Stimulated activated CD4-positive, alpha-beta T cell treated with anti-CD3 and anti-CD28 coated beads, Interleukin-15, amount 100 ng/mL, for 48 hours (primary cell): ENCODE measurements around the gene UBXN6.

ENCODE experiments used
- DNase-seq, 2 donors: peaks; one replicate each; pipeline ENCODE4 v3.0.0-alpha.2; 2020; ENCODE audit warnings: low read depth in 2 of 2

UBXN6 gene

GRCh38 chr19:4493104-4493928 is 35.7 kb upstream of the UBXN6 start:
- DNase-seq = no peak

DNA sequence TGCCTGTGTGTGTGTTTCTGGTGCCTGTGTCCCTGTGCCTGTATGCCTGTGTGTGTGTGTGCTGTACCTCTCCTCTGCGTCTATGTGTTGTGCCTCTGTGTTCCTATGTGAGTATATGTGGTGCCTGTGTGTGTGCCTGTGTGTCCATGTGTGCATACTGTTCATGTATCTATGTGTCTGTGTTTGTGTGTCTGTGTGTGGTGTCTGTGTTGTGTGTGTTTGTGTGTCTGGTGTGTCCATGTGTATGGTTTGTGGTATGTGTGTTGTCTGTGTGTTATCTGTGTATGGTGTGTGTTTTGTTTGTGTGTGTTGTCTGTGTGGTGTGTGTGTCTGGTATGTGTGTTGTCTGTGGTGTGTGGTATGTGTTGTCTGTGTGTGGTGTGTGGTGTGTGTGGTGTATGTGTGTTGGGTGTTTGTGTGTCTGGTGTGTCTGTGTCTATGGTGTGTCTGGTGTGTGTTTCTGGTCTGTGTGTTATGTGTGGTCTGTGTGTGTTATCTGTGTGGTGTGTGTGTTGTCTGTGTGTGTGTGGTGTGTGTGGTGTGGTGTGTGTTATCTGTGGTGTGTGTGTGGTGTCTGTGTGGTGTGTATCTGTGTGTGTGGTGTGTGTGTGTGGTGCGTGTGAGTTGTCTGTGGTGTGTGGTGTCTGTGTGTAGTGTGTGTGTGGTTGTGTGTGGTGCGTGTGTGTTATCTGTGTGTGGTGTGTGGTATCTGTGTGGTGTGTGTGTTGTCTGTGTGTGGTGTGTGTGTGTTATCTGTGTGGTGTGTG is 34.9 kb upstream of the UBXN6 start:
- DNase-seq = no peak

GRCh38 chr19:4491446-4491845 is 33.9 kb upstream of the UBXN6 start:
- no peak for DNase-seq

- DNase-seq = no peak
Measured at GRCh38 chr19:4488496-4488895, 30.9 kb upstream of the UBXN6 start.

DNA sequence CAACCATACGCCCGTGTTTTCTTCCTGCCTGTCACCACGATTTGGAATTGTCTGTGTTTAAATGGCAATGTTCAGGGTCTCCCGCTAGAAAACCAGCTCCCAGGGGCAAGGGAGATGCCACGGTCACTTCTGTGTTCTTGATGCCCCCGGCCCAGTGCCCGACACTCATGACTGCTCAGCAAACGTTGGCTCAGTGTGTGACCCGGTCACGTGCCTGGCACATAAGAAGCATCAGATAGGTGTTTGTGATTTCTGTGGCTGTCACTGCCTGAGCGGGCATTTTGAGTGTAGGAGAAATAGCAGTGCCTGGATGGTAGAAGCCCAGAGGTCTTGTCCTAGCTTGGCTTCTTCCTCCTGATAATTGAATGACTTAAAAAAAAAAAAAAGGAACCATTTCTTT is 30.0 kb upstream of the UBXN6 start:
- DNase-seq = no peak

DNA sequence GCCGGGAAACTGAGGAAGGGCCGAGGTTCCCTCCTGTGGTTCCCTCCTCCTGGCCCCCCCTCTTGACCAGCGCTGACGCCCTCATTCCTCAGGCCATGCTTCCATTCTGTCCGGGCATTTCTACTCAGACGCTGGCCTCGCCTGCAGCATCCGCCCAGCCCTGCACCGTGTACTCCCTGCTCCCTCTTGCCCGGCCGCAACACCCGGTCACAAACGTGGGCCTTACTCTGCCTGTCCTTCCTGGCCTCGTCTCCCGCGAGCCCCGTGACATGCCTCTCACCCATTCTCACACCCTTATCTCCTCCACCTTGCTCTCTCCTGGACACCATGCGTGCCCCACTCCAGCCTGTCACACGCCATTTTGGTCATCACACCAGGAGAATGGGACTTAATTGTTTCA is 25.8 kb upstream of the UBXN6 start:
- no peak for DNase-seq

DNA sequence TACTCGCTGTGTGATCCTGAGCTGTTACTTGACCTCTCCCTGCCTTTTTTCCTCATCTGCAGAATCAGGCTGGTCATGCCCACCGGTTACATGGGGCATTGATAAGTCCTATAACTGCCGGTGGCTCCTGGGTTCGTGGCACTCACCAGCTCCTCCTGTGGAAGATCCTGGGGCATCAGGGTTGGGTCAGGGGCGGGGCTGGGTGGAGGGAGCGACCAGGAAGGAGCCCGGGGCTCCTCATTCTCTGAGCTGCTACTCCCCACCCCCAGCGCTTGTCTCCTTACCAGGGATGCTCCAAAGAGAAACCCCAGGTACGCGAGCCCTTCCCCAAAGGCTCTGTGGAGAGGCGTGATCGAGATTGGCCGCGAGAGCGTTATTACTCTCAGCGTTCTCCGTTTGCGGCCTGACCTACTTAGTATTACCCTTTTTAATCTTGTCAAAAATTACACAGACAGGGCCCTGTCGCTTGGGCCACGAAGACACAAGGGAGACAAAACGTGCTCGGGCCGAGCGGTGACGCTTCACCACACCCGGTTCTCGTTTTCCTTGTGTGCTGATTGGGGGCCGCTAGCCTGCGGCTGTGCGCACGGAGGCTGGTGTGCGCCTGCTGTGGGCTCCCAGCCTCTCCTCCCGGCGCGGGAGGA is 25.2 kb upstream of the UBXN6 start:
- no peak for DNase-seq

DNA sequence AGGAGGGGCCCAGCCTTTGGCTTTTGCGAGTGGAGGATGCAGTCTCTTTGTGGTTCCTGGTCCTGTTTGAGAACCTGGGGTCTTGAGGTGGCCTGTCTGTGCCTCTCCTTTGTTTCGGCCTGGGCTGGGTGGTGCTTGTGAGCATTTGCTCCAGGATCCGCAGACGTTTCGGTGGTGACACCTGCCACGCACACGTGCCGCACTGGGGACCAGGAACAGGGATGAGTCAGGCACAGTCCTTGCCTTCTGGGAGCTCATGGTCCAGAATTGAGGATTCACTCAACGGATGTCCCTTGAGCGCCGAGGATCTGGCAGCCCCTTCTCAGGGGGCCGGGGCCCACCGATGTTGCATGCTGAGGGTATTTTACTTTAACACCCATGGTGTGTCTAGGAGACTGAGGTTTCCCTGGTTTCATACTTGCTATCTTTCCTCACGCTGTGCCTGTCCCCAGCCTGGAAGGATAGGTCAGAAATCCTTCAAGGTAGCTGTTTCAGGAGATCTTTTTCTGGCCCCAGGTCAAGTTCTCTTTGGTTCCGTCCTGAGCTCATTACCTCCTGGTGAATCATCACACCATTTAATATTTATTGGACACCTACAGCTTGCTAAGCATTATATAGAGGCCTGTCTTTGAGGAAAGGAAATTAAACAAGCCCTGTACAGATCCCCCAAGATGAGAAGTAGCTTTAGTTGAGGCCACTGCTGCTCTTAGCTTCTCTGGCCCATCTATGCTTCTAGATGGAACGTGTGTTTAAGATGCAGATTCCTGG is 19.6 kb upstream of the UBXN6 start:
- DNase-seq = no peak

DNA sequence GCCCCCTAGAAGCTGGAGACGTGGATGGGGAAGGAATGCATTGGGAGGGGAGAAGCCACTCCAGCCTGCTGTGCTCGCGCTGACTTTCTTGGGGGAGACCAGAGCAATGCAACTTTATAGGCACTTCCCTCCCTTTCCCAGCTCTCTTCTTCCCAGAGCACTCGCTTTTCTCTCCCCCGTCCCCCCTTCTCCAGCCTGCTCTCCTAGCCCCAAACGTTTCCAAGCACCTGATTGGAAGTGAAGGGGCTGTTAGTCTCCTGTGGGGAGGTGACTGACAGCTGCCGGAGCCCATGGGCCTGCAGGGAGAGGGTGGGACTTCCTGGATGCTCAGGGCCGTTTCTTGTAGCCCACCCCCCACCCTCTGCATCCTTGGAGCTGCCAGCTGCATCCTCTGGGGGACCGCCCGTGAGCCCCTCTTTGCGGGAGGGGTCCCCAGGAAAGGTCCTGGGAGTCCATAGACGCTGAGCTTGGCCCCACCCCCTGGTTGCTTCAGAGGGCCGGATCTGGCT is 17.0 kb upstream of the UBXN6 start:
- DNase-seq = no peak

DNA sequence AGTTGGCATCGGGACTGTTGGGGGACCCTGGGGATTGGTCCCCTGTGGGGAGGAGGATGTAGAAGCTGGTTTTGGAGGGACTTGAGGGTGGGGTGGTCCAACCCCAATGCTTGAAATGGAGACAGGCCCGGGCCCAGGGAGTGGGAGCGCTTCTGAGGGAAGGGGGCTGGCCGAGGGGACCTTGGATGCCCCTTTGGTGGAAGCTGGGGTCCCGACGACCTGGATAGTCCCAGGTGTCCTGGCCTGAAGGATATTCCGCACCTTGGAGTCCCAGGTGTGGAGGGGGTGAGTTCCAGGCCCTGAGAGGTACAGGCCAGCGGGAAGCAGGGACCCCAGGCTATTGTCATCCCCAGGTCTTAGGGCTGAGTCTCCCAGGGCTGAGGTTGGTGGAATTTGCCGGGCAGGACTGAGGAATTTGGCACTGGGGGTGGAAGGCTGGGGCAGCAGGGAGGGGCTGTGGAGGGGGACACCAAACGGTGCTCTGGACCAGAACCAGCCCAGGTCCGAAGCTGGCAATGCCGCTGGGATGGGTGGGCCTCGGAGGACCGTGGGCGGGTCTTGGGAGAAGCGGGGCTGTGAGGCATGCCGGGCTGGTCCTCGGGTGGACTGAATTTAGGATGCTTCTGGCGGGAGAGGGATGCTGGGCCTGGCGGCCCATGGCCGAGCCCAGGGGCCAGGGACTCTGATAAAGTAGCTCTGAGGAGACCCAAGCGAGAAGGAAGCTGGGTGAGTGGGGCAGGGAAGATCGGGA is 16.3 kb upstream of the UBXN6 start:
- DNase-seq = no peak

DNA sequence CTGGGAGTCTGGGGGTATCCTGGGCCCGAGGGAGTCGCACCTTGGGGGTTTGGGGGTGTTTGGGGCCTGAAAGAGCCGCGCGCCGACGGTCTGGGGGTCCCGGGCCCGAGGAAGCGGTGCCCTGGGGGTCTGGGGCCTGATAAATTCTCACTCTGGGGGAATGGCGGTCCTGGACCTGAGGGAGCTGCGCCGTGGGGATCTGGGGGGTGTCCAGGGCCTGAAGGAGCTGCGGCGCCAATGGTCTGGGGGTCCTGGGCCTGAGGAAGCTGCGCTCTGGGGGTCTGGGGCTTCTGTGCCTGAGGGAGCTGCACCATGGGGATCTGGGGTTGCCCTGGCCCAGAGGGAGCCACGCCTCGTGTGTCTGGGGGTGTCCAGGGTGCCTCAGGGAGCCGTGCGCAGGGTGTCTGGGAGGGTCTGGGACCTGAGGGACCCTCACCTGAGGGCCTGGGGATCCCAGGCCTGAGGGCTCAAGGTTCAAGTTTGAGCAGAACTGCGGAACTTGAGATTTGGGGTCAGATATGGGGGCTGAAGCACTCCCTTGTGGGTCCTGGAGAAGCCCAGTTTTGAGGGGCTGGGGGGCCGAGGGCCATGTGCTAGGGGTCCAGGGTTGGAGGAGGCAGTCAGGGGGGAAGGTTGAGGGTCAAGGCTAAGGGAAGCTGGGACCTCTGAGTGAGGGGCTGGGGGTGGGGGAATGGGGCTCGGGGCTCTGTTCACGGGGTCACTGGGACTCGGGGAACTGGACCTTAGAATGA is 15.6 kb upstream of the UBXN6 start:
- DNase-seq = no peak

GRCh38 chr19:4472174-4472974 is 14.8 kb upstream of the UBXN6 start, which contains the start of gene HDGFL2:
Gene HDGFL2 (plus strand): TSS chr19:4472297. CDS start chr19:4472351, 54 bp downstream.
- DNase-seq = no peak

GRCh38 chr19:4471403-4472173 is 14.0 kb upstream of the UBXN6 start:
- peak; percentile 97 to 98 for DNase-seq

DNA sequence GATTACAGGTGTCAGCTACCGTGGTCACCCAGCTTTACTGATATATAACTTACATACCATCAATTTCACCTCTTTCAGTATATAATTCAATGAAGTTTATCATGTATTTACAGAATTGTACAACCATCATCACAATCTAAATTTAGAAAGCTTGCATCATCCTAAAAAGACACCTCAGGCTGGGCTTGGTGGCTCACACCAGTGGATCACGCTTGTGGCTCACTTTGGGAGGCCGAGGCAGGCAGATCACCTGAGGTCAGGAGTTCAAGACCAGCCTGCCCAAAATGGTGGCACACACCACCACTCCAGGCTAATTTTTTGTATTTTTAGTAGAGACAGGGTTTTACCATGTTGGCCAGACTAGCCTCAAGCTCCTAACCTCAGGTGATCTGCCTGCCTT is 10.2 kb upstream of the UBXN6 start:
- DNase-seq = no peak

DNA sequence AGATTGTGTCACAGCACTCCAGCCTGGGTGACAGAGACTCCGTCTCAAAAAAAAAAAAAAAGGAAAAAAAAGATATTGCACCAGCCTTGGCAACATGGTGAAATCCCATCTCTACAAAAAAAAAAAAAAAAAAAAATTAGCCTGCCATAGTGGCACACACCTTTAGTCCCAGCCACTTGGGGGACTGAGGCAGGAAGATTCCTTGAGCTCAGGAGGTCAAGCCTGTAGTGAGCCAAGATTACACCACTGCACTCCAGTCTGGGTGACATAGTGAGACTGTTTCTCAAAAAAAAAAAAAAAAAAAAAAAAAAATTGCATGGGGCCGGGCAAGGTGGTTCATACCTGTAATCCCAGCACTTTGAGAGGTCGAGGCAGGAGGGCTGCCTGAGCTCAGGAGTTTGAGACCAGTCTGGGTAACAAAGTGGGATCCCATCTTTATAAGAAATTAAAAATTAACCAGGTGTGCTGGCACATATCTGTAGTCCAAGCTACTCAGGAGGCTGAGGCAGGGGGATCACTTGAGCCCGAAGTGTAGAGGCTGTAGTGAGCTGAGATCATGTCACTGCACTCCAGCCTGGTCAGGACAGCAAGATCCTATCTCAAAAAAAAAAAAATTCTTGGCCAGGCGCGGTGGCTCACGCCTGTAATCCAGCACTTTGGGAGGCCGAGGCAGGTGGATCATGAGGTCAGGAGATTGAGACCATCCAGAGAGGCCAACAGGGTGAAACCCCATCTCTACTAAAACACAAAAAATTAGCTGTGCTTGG is 7.4 kb upstream of the UBXN6 start:
- no peak for DNase-seq

DNA sequence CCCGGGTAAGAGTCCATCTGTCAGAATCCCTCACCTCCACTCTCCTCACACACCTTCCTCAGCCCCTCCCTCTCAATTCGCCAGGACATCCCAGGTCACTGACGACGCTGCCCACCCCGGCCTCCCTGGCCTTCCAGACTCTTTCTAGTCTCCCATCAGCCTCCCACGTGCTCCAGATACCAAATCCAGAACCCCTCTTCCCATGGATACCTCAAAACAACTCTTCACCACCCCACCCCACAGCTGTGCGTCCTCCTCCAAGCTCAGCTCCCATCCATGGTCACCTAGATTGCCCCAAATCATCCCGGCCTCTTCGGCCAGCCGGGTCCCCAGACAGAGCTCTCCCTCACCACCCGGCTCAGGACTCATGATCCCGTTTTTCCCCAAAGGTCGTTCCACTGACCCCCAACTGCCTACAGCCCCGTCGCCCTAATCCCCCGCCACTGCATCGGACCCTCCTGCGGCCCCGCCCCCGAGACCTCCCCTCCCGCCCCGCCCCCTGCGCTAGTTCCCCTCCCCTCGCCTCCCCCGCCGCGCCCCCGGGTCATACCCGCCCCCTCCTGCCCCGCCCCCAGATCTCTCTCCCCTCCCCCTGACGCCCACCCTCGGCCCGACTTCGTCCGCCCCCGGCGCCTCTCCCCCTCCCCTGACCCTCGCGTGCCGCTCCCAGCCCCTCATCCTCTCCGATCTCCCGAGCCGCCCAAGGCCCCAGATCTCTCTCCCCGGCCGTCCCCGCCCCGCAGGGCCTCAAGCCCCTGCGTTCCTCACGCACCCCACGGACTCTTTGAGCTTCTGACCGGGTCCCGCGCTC is 546 bp downstream of the UBXN6 start:
- DNase-seq = peak in 1 of 2 donors; percentile 26

GRCh38 chr19:4456476-4456842 is 1.1 kb downstream of the UBXN6 start:
- no peak for DNase-seq
